Gastrocnemius medialis (tissue), 4 donors: ENCODE results near the gene ATP9B. TPM values are rescaled to one million over a fixed set of nuclear protein-coding genes. Genes with fewer than 3 reads are reported as not detected.

ENCODE experiments used
- ATAC-seq, 2 donors: fragments of 150-250 bp; one replicate each; pipeline ENCODE4 v1.9.1; 2016
- DNase-seq, 2 donors: peaks; one replicate each; pipeline ENCODE4 v3.0.0-alpha.2; 2019
- H3K27ac ChIP-seq, 4 donors: fragments of 200-600 bp; sonication (generic); 1 replicate in 1 of 4; 2 replicates in 3 of 4; pipeline ENCODE4 v1.5.1; 2016 to 2018; ENCODE audit warnings: mild to moderate bottlenecking in 2 of 4, moderate library complexity in 1 of 4
- H3K27me3 ChIP-seq, 3 donors: fragments of 200-600 bp; sonication (generic) in 2 of 3; 1 replicate in 1 of 3; 2 replicates in 2 of 3; pipeline versions ENCODE4 v1.5.1 to v1.6.0; 2016 to 2019; ENCODE audit warnings: mild to moderate bottlenecking in 1 of 3, moderate library complexity in 1 of 3
- H3K36me3 ChIP-seq, 2 donors: fragments of 200-600 bp; sonication (generic) in 1 of 2; one replicate each; pipeline ENCODE4 v1.5.1; 2017 to 2018
- H3K4me1 ChIP-seq, 2 donors: fragments of 200-600 bp; sonication (generic) in 1 of 2; one replicate each; pipeline ENCODE4 v1.5.1; 2016 to 2017; ENCODE audit warnings: mild to moderate bottlenecking in 2 of 2
- H3K4me3 ChIP-seq, 4 donors: fragments of 200-600 bp; sonication (generic) in 3 of 4; 1 replicate in 1 of 4; 2 replicates in 3 of 4; pipeline ENCODE4 v1.5.1; 2016 to 2019; ENCODE audit warnings: mild to moderate bottlenecking in 2 of 4
- H3K9me3 ChIP-seq, 3 donors: fragments of 200-600 bp; sonication (generic) in 2 of 3; 1 replicate in 1 of 3; 2 replicates in 2 of 3; pipeline ENCODE4 v1.5.1; 2016 to 2019
- CTCF ChIP-seq, 5 experiments: fragments of 450-650 bp in 3 of 5; fragments of 200-600 bp in 2 of 5; sonication (generic) in 2 of 5; IDR thresholded peaks in 4 of 5; conservative IDR thresholded peaks in 1 of 5; 1 replicate in 4 of 5; 2 replicates in 1 of 5; pipeline ENCODE4 v1.5.1; 2016 to 2019; ENCODE audit warnings: antibody characterized with exemption in 5 of 5, mild to moderate bottlenecking in 3 of 5, moderate library complexity in 3 of 5
- POLR2A ChIP-seq, 2 donors: fragments of 450-650 bp; IDR thresholded peaks; one replicate each; pipeline ENCODE4 v1.6.1; 2017; ENCODE audit warnings: antibody characterized with exemption in 2 of 2, mild to moderate bottlenecking in 2 of 2, moderate library complexity in 2 of 2
- in situ Hi-C, 4 donors: fragments of 200-750 bp; cut with MboI; loops; one replicate each; pipeline versions ENCODE4 v1.15.0 to v1.8.0; 2017; ENCODE audit warnings: low sequenced_read_pairs in 4 of 4
- intact Hi-C: fragments of 100-400 bp; cut with DNase I; formaldehyde crosslinking; loops from one replicate; pipeline ENCODE4 v1.15.1; 2023; ENCODE audit warnings: low total_unique reads
- total RNA-seq, 4 donors: library from RNA; depleted of rRNA; stranded (reverse); fragments of >200 nt; gene quantifications; one replicate each; pipeline versions ENCODE4 v1.1.0 to v1.2.3, GENCODE V29; 2016

The ATP9B gene
- total RNA-seq, 4 donors from 2014 or later, result 9.9 to 33.6 (median 18.6) TPM

GRCh38 chr18:79345981-79346380 is 276.8 kb downstream of the ATP9B start:
- intact Hi-C loops (no loop called here), in situ Hi-C loops (no loop called here)
- Histone ChIP-seq H3K4me1 (no peaks in the 10 kb centered on the region), H3K4me3 (no peak overlapping the region), H3K36me3 (peaks cover 0 to 74% of the 10 kb centered on the region in 2 donors), H3K9me3 (no peaks in the 10 kb centered on the region), H3K27me3 (no peaks in the 10 kb centered on the region), H3K27ac (no peak overlapping the region)
- TF ChIP-seq CTCF (IDR thresholded peaks at IDR 0.05 in 4 of 5, conservative IDR thresholded peaks at IDR 0.05 in 1 of 5), result no peak
- no peak for TF ChIP-seq POLR2A (IDR thresholded peaks at IDR 0.05)
- no peak for ATAC-seq
- DNase-seq, result no peak

GRCh38 chr18:79348066-79348465 is 278.9 kb downstream of the ATP9B start:
- in situ Hi-C loops (no loop called here), intact Hi-C loops (no loop called here)
- Histone ChIP-seq H3K4me3 (no peak overlapping the region), H3K27me3 (no peaks in the 10 kb centered on the region), H3K36me3 (peaks cover 0 to 86% of the 10 kb centered on the region in 2 donors), H3K4me1 (no peaks in the 10 kb centered on the region), H3K27ac (no peak overlapping the region), H3K9me3 (no peaks in the 10 kb centered on the region)
- no peak for TF ChIP-seq POLR2A (IDR thresholded peaks at IDR 0.05)
- no peak for TF ChIP-seq CTCF (IDR thresholded peaks at IDR 0.05 in 4 of 5, conservative IDR thresholded peaks at IDR 0.05 in 1 of 5)
- ATAC-seq (no peak), DNase-seq (no peak)

GRCh38 chr18:79352432-79352831 is 283.2 kb downstream of the ATP9B start:
- in situ Hi-C loops, result no loop called here

GRCh38 chr18:79353267-79353666 is 284.1 kb downstream of the ATP9B start:
- in situ Hi-C loops (no loop called here), intact Hi-C loops (no loop called here)
- ATAC-seq (no peak), DNase-seq (no peak)
- Histone ChIP-seq H3K27ac (no peak overlapping the region), H3K4me3 (no peak overlapping the region), H3K9me3 (no peaks in the 10 kb centered on the region), H3K36me3 (peaks cover 0 to 40% of the 10 kb centered on the region in 2 donors), H3K27me3 (no peaks in the 10 kb centered on the region), H3K4me1 (no peaks in the 10 kb centered on the region)
- no peak for TF ChIP-seq POLR2A (IDR thresholded peaks at IDR 0.05)
- TF ChIP-seq CTCF (IDR thresholded peaks at IDR 0.05 in 4 of 5, conservative IDR thresholded peaks at IDR 0.05 in 1 of 5), result no peak

More at GRCh38 chr18:79352432-79352831, 283.2 kb downstream of the ATP9B start:
- intact Hi-C loops, result no loop called here
- no peak for DNase-seq
- Histone ChIP-seq H3K9me3 (no peaks in the 10 kb centered on the region), H3K36me3 (peaks cover 0 to 49% of the 10 kb centered on the region in 2 donors), H3K4me3 (no peak overlapping the region), H3K27ac (no peak overlapping the region), H3K4me1 (no peaks in the 10 kb centered on the region), H3K27me3 (no peaks in the 10 kb centered on the region)
- ATAC-seq, result no peak
- TF ChIP-seq POLR2A (IDR thresholded peaks at IDR 0.05), result no peak
- TF ChIP-seq CTCF (IDR thresholded peaks at IDR 0.05 in 4 of 5, conservative IDR thresholded peaks at IDR 0.05 in 1 of 5), result no peak

GRCh38 chr18:79354350-79354749 is 285.2 kb downstream of the ATP9B start:
- H3K9me3 ChIP-seq, result no peaks in the 10 kb centered on the region
- TF ChIP-seq CTCF (IDR thresholded peaks at IDR 0.05 in 4 of 5, conservative IDR thresholded peaks at IDR 0.05 in 1 of 5), result no peak
- no peak for TF ChIP-seq POLR2A (IDR thresholded peaks at IDR 0.05)
- intact Hi-C loops (no loop called here), in situ Hi-C loops (no loop called here)
- H3K4me3 ChIP-seq, result no peak overlapping the region
- peaks cover 0 to 34% of the 10 kb centered on the region in 2 donors for H3K36me3 ChIP-seq
- no peaks in the 10 kb centered on the region for H3K4me1 ChIP-seq
- H3K27ac ChIP-seq, result no peak overlapping the region
- no peak for ATAC-seq
- no peak for DNase-seq
- no peaks in the 10 kb centered on the region for H3K27me3 ChIP-seq
